A673 (cell line): ENCODE data around the gene HSPB6.

ENCODE experiments used
- EZH2 ChIP-seq: fragments of 200-600 bp; sonication (generic); IDR thresholded peaks from 2 replicates; pipeline ENCODE4 v1.6.1; 2017; ENCODE audit warnings: borderline replicate concordance, low read depth, mild to moderate bottlenecking, mixed read lengths, antibody characterized with exemption, low read length; ENCODE audit not compliant: poor library complexity, severe bottlenecking
- TF ChIP-seq, protein P1 (sequence below): fragments of 300-800, 200-600 bp; sonication (generic); conservative IDR thresholded peaks from 2 replicates; pipeline ENCODE4 v1.5.1; 2017; ENCODE audit warnings: low read depth, mild to moderate bottlenecking, antibody characterized with exemption, low read length, moderate library complexity, mixed read lengths

DNA sequence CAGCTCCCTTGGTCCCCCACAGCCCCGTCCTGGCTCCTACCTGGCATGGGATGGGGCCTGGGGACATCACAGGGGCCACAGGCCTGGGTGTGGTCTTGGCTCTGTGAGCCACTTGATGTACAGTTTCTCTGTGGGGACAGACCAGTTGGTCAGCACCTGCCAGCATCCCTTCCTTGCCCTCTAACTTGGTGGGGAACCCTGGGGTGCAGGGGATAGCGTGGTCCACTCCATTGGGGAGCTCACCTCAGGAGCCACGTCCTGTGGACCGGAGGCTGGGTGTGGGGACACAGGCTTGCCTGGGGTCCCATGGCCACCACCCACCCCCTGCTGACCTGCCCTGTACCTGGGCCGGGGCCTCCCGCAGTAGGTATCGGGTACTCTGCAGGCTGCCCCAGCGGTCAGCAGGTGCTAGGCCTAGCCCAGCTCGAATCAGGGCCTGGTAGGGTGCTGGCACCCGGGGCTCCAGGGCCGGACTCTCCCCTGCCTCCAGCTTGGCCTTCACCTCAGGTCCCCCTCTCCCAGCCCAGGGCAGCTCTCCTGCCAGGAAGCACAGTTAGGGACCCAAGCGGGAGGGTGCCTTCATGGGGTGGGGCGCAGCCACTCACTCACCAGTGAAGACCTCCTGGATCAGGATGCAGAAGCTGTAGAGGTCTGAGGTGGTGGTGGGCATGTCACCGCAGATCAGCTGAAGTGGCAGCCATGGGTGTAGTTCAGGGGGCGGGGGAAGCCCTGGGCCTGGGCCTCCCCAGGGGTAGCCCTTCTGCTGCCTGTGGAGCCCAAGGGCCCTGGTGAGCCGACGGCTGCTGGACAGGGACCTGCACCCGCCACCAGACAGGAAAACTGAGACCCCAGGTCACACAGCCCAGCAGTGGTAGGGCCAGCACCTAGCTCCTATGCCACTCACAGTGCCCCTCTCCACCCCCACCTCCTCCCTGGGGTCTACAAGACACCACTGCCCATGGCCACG lies 33.4 kb upstream of the HSPB6 start:
- TF ChIP-seq EZH2 = no peak
- TF ChIP-seq, protein P1, sequence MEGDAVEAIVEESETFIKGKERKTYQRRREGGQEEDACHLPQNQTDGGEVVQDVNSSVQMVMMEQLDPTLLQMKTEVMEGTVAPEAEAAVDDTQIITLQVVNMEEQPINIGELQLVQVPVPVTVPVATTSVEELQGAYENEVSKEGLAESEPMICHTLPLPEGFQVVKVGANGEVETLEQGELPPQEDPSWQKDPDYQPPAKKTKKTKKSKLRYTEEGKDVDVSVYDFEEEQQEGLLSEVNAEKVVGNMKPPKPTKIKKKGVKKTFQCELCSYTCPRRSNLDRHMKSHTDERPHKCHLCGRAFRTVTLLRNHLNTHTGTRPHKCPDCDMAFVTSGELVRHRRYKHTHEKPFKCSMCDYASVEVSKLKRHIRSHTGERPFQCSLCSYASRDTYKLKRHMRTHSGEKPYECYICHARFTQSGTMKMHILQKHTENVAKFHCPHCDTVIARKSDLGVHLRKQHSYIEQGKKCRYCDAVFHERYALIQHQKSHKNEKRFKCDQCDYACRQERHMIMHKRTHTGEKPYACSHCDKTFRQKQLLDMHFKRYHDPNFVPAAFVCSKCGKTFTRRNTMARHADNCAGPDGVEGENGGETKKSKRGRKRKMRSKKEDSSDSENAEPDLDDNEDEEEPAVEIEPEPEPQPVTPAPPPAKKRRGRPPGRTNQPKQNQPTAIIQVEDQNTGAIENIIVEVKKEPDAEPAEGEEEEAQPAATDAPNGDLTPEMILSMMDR = no peak
